Fibroblast of lung (primary cell): ENCODE data around the gene VMO1. TPM values are rescaled to one million over a fixed set of nuclear protein-coding genes. Genes with fewer than 3 reads are reported as not detected.

Experiments
- DNase-seq, 2 donors: peaks; one replicate each; pipeline versions ENCODE4 v3.0.0 to v3.0.0-alpha.2; 2010; ENCODE audit warnings: low read depth in 2 of 2
- H2AFZ ChIP-seq: 2 replicates; pipeline ENCODE4 v1.5.1; 2012; ENCODE audit warnings: low read length, control low read depth, inconsistent platforms
- H3K27ac ChIP-seq: 2 replicates; pipeline ENCODE4 v1.5.1; 2011; ENCODE audit warnings: low read length, control low read depth; ENCODE audit not compliant: insufficient read depth
- H3K27me3 ChIP-seq: 2 replicates; pipeline ENCODE4 v1.5.1; 2011; ENCODE audit warnings: mild to moderate bottlenecking, low read length; ENCODE audit not compliant: control insufficient read depth, insufficient read depth
- H3K36me3 ChIP-seq: 2 replicates; pipeline ENCODE4 v1.5.1; 2011; ENCODE audit warnings: low read length; ENCODE audit not compliant: control insufficient read depth, insufficient read depth
- H3K4me1 ChIP-seq: 2 replicates; pipeline ENCODE4 v1.5.1; 2011; ENCODE audit warnings: low read length; ENCODE audit not compliant: control insufficient read depth, insufficient read depth; ENCODE audit errors: extremely low read depth
- H3K4me2 ChIP-seq: 2 replicates; pipeline ENCODE4 v1.5.1; 2011; ENCODE audit warnings: low read length, control low read depth; ENCODE audit not compliant: insufficient read depth; ENCODE audit errors: extremely low read depth
- H3K4me3 ChIP-seq, 4 experiments: fragments of 200-600 bp in 1 of 4; sonication (generic) in 1 of 4; replicated peaks in 1 of 4; 2 replicates each; pipeline ENCODE4 v1.5.1; 2011 to 2016; ENCODE audit warnings: low read length in 4 of 4, low read depth in 3 of 4, mild to moderate bottlenecking in 3 of 4, control low read depth in 2 of 4, inconsistent platforms in 1 of 4, mixed read lengths in 1 of 4; ENCODE audit not compliant: insufficient read depth in 1 of 4; ENCODE audit errors: control extremely low read depth in 1 of 4
- H3K79me2 ChIP-seq: 2 replicates; pipeline ENCODE4 v1.5.1; 2012; ENCODE audit warnings: mild to moderate bottlenecking, low read length, inconsistent platforms; ENCODE audit not compliant: control insufficient read depth, insufficient read depth
- H3K9ac ChIP-seq: 2 replicates; pipeline ENCODE4 v1.5.1; 2011; ENCODE audit warnings: mild to moderate bottlenecking, low read length, control low read depth; ENCODE audit not compliant: insufficient read depth
- H3K9me3 ChIP-seq: 2 replicates; pipeline ENCODE4 v1.5.1; 2012; ENCODE audit warnings: low read depth, low read length; ENCODE audit not compliant: control insufficient read depth, insufficient read depth
- H4K20me1 ChIP-seq: 2 replicates; pipeline ENCODE4 v1.5.1; 2011; ENCODE audit warnings: low read length; ENCODE audit not compliant: control insufficient read depth, insufficient read depth; ENCODE audit errors: extremely low read depth
- CTCF ChIP-seq, 2 donors: IDR thresholded peaks in 1 of 2; conservative IDR thresholded peaks in 1 of 2; 1 replicate in 1 of 2; 2 replicates in 1 of 2; pipeline ENCODE4 v1.5.1; 2011 to 2012; ENCODE audit warnings: low read length in 2 of 2, control low read depth in 1 of 2, inconsistent platforms in 1 of 2, low read depth in 1 of 2, mild to moderate bottlenecking in 1 of 2
- EZH2 ChIP-seq: IDR thresholded peaks from 2 replicates; pipeline ENCODE4 v1.5.1; 2012; ENCODE audit warnings: low read length, control low read depth, mild to moderate bottlenecking; ENCODE audit errors: missing control alignments
- polyA plus RNA-seq, 2 donors: library from polyadenylated mRNA; depleted of rRNA in 1 of 2; stranded (reverse) in 1 of 2; unstranded in 1 of 2; fragments of >200 nt; gene quantifications; 2 replicates each; pipeline ENCODE4 v1.2.1, GENCODE V29; 2011 to 2012; ENCODE audit warnings: missing spikeins in 1 of 2
- total RNA-seq: library from RNA; depleted of rRNA; stranded (reverse); fragments of >200 nt; gene quantifications from 2 replicates; pipeline ENCODE4 v1.2.1, GENCODE V29; 2014

VMO1 gene
- total and polyA plus RNA-seq, 2 donors (not counting 1 experiment from before 2014, with no cell fraction given) = 0.33 TPM; not detected in 1

DNA sequence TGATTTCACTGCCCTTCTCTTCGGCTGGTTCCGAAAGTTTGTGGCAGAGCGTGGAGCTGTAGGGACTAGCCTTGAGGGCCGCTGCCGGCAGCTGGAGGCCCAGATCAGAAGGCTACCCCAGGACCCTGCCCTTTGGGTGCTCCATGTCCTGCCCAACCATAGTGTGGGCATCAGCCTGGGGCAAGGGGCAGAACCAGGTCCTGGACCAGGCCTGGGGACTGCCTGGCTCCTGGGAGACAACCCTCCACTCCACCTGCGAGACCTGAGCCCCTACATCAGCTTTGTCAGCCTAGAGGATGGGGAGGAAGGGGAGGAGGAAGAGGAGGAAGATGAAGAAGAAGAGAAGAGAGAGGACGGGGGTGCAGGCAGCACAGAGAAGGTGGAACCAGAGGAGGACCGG, 45.6 kb downstream of the VMO1 start:
- H3K9me3 ChIP-seq = no peaks in the 10 kb centered on the region

GRCh38 chr17:4740025-4740351, 46.2 kb downstream of the VMO1 start:
- DNase-seq = no peak
- Histone ChIP-seq H3K9ac (peak overlapping the region; percentile 51), H3K9me3 (no peaks in the 10 kb centered on the region), H3K36me3 (no peaks in the 10 kb centered on the region), H3K79me2 (no peaks in the 10 kb centered on the region), H3K27ac (no peak overlapping the region), H2AFZ (no peak overlapping the region), H3K4me1 (no peaks in the 10 kb centered on the region), H3K4me3 (peak overlapping the region in 3 of 4 experiments; percentile 67 to 86 (median 72)), H3K27me3 (peaks cover 33% of the 10 kb centered on the region), H4K20me1 (no peaks in the 10 kb centered on the region), H3K4me2 (peak overlapping the region; percentile 72)
- TF ChIP-seq CTCF (conservative IDR thresholded peaks at IDR 0.05 in 1 of 2, IDR thresholded peaks at IDR 0.05 in 1 of 2; ENCODE audit: low read depth in 1 of 2, low read length in 2 of 2) (no peak), EZH2 (peak; percentile 34)

More for the DNA sequence above, 45.6 kb downstream of the VMO1 start:
- H3K9ac ChIP-seq = no peak overlapping the region
- TF ChIP-seq EZH2 (no peak), CTCF (conservative IDR thresholded peaks at IDR 0.05 in 1 of 2, IDR thresholded peaks at IDR 0.05 in 1 of 2; ENCODE audit: low read depth in 1 of 2, low read length in 2 of 2) (no peak)
- H3K27me3 ChIP-seq = peaks cover 34% of the 10 kb centered on the region
- H3K36me3 ChIP-seq = no peaks in the 10 kb centered on the region
- H3K79me2 ChIP-seq = no peaks in the 10 kb centered on the region
- H3K27ac ChIP-seq = no peak overlapping the region
- H3K4me1 ChIP-seq = no peaks in the 10 kb centered on the region
- no peak for DNase-seq
- no peak overlapping the region for H3K4me2 ChIP-seq
- no peak overlapping the region for H3K4me3 ChIP-seq
- H4K20me1 ChIP-seq = no peaks in the 10 kb centered on the region
- H2AFZ ChIP-seq = no peak overlapping the region

DNA sequence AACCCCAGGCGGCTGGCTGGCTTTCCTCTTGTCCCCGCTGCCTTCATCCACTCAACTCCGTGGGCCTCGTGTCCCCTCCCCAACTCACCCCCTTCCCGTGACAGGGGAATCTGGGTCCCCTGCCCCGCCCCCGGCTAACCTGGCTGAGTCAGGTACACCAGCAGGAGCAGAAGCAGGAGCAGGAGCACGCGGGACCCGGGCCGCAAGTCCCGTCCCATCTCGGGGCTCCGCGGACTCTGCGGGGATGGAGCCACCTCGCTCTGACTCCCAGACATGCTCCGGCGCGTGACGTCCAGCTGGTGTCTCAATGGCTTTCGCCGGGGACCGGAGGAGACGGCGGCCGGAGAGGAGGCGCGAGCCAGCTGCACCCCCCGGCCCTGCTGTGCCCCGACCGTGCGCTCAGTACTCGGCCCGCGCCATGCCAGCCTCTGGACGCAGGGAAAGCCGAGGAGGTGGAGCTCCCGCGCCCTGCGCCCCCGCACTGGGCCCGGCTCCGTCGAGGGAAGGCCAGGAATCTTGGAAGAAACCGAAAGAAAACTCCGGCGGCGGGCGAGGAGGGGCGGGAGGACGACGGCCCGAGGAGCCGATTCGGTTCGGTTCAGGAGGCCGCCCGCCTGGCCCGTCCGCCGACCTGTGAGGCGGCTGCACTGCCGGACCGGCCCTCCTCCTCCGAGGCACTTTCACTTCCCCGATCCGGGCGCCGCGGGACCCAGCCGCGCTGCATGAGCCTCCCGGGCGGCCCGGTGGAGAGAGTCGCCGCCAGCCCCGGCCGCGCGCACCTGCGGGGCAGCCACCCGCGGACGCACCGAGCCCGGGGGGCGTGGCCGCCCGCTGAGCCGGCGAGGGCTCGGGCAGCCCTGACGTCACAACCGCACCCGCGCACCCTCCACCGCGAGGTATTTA, 46.8 kb downstream of the VMO1 start, which contains the start of the genes CXCL16 and ZMYND15:
Gene CXCL16 (minus strand): TSS at position 807 of the 903 bp plus-strand sequence. CDS start 589 bp downstream, at position 218.
Gene ZMYND15 (plus strand): TSS at position 712 of the 903 bp plus-strand sequence. CDS start 716 bp downstream, outside the sequence.
- Histone ChIP-seq H4K20me1 (no peaks in the 10 kb centered on the region), H2AFZ (peak within 1 kb of the TSS; percentile 77), H3K79me2 (no peaks in the 10 kb centered on the region), H3K9ac (peak within 1 kb of the TSS; percentile 51), H3K27ac (no peak within 1 kb of the TSS), H3K27me3 (peaks cover 27% of the 10 kb centered on the region), H3K4me2 (peak within 1 kb of the TSS; percentile 72), H3K36me3 (no peaks in the 10 kb centered on the region), H3K4me1 (no peaks in the 10 kb centered on the region), H3K4me3 (peak within 1 kb of the TSS; percentile 52 to 86 (median 70)), H3K9me3 (no peaks in the 10 kb centered on the region)
- TF ChIP-seq EZH2 = no peak
- DNase-seq = peak; percentile 18 to 44
